NK-92 treated with Interleukin-12 subunit alpha and Interleukin-12 subunit beta, amount 100 ng/mL, for 24 hours (cell line): ENCODE measurements around the gene ETS1.

Source experiments
- DNase-seq: peaks from one replicate; lab custom pipeline; 2025; lab: John Stamatoyannopoulos, UW

Gene ETS1

GRCh38 chr11:128501632-128502549, 85.5 kb downstream of the ETS1 start:
- no peak for DNase-seq

DNA sequence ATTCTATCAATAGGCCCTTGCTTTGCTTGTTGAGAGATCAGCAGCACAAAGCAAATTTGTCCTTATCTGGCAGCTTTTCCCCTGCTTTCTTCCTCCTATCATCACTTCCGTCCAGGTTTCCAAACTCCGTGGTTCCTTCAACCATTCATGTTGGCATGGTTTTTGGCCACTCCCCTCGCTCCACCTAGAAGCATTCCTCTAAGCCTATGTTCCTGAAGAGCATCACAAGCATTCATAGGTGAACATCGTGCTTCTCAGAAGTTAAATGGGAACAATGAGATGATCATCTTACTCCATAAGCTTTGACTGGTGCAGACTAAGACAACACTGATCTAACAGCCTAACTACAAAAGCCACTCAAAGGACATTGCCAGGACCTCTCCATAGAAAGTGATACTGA, 86.3 kb downstream of the ETS1 start:
- DNase-seq: no peak

DNA sequence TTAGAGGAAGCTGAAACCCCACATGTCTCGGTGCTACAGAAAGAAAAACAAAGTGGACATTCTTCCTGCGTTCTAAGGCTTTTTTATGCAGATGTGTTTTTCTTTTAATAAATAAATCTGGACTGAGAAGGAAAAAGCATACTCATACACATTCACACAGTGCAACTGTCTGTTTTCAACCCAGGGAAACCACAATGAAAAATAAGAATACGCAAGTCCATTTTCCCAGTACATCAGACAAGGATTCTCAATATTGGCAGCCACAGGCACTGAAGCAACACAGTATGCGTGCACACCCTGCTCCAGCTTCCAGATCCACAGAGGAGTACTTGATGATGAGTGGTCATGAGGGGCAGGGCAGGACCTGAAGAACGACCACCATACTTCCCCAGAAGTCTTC, 86.9 kb downstream of the ETS1 start:
- no peak for DNase-seq

GRCh38 chr11:128499613-128500253, 87.6 kb downstream of the ETS1 start:
- no peak for DNase-seq

DNA sequence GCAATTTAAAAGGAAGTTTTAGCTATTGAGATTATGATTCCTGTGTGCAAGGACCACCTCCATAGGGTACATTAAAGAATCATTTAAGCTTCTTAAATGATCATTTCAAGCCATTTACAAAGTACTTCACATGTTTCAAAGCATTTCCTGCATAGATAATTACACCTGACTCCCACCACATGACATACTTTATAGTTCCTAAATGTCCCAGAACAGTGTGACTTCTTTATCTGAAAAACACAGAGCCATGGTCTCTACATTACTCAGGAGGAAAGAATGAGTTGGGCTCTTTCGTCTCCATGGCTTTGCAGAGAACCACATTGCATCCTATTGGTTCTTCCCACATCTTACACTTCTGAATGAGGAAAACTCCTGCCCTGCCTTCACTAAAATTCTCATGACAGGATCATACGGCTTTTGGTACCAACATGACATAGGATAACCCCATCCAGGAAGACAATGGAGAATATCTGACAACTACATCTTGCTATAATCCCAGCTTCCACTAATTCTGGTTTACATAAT, 88.6 kb downstream of the ETS1 start:
- DNase-seq: no peak

- DNase-seq: no peak
Observed at GRCh38 chr11:128497776-128498095, 89.6 kb downstream of the ETS1 start.

DNA sequence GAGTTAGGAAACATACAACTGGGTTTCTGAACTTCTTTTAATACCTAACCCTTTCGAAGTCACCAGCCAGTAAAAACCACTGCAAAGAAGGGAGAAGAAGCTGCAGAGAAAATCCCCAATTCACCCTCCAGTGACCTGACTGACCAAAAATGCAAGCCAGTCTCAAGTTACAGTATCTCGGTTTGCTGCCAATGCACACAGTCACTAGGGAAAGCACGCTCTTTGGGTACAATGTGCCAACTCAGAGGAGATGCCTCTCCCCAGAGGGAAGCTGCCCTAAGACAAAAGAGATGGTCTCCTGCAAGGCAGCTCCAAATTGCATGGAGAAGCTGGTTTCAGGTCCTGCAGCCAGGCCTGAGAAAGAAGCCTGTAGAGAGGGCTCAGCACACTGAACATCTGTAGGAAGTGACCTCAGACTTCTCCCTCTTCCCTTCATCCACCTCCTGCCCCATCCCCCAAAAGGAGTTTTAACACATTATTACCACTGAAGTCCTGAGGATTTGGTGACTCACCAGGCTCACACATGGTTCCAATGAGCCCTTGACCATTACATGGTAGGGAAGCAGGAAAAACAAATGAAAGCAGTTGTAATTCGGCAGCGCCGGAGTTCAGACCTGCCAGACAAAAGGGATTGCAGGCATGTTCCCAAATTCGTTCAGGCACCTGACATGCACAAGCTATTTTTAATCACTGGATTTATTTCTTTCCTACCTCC, 90.1 kb downstream of the ETS1 start:
- no peak for DNase-seq

GRCh38 chr11:128496692-128497060, 90.7 kb downstream of the ETS1 start:
- no peak for DNase-seq

GRCh38 chr11:128496249-128496648, 91.1 kb downstream of the ETS1 start:
- no peak for DNase-seq

DNA sequence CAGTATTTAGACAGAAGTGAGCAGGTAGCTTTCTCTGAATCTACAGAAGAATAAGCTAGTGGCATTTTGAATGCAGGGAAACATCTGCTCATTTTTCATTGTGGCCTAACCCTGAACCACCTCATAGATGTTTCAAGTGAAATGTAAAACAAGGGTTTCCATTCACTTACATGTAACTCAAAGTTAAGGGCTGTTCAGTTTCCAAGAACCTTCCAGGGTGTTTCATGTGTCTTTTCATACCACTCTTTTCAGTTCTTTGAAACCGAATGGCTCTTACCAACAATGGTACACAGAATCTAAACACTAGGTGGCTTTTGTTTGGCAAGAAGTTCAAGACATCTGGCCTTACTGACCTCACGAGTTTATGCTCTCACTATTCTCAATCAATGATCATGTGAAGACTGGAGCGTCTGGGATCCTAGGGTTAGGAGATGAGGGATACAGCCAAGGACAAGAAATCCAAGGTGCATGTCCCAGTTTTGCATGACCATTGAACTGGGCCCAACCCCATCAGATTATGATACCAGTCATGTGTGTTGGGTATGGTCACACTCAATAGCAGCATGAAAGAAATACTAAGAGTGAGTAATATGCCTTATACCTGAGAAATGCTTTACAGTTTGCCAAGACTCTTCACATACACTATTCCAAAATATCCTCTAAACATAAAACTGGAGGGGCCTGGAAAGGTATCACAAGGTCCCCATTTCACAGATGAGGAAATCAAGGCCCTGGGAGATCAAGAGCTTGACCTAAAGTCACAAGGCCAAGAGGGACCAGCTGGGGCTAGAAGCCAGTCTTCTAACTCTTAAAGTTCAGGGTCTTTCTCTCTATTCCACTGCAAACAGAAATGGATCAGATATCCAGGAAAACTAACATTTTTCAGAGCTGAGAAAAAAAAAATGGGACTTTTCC, 92.7 kb downstream of the ETS1 start:
- DNase-seq: no peak

- DNase-seq: no peak
Observed at GRCh38 chr11:128493570-128493965, 93.8 kb downstream of the ETS1 start.

- DNase-seq: no peak
Observed at GRCh38 chr11:128492903-128493569, 94.3 kb downstream of the ETS1 start.

DNA sequence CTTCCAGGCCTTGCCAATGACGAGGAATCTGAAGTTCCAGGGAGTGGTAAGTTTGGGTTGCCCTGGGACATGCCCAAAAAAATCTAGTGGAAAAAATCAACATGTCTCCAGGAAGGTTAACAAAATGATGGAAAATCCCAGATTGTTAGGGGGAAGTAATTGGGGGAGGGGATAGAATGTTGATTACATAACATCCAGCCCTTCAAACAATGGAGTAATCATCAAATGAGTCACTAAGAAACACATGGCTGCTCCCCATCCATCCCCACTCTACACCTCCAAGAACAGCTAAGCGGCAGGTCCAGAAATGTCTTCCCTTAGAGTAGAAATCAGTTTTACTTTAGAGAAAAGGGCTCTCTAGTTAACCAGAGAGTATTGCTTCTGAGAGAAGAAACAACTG, 94.9 kb downstream of the ETS1 start:
- DNase-seq: no peak

GRCh38 chr11:128491195-128491936, 96.0 kb downstream of the ETS1 start:
- DNase-seq: no peak

DNA sequence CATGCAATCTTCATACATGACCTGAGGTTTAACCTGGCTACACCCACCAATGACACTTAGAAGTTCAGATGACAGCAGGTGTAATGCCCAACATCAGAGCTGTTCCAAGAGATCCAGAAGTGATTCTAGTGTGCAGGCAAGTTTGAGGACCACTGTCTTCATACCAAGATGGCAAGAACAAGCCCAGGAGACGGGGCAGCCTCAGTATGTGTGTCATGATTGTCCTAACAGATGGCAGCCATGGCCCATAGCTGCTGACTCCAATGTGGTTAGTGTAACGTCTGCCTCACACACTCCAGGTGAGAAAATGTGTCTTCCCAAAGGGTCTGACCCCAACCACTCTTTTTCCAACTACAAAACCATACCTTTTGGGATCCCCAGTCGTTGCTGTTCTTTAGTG, 97.3 kb downstream of the ETS1 start:
- DNase-seq: no peak

GRCh38 chr11:128488471-128488870, 98.9 kb downstream of the ETS1 start:
- peak; percentile 9 for DNase-seq

DNA sequence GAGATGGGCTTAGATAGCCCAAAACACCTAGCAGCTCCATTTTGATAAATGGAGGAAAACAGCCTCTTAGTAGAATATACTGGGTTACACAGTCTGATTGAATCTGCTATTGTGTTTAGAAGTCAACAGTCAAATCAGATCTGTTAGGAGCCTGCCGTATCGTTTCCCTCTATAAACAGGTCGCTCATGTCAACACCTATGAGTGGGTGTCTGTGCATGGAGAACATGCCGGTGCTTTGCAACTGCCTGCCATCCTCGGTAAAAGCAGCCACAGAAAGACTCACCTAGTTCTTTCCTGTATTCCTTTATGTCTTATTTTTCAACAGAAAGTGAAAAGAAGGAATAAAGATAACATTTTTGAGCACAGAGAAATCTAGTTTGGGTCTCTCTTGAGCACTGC, 99.4 kb downstream of the ETS1 start:
- DNase-seq: no peak

DNA sequence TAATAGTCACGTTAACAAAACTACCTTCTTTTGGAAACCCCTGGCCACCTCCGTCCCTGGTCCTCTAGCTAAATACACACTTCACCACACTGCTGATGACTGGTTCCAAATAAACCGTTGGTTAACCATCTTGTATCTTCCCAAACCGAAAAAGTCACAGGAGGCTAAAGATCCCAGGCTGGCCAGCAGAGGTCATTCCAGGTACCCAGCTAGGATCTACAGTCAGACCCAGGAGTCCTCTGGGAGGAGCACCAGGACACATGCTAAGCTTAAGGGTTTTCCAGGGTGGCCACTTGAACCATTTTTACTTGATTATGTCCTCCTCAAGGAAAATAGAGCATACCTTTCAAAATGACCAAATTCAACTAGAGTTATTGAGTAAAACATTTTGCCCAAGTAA, 103.2 kb downstream of the ETS1 start:
- no peak for DNase-seq

GRCh38 chr11:128483211-128483788, 104.1 kb downstream of the ETS1 start:
- no peak for DNase-seq
